NOMO-1 treated with dmso at 0.1 percent for 144 hours (cell line): ENCODE results near the gene CAMK1D.
"Not testable (repeated sequence)": the region's sequence is repeated elsewhere in the genome, so short reads cannot be mapped to it uniquely, and the experiment has no call there.

Experiments used
- DNase-seq: peaks from one replicate; lab custom pipeline; 2025; ENCODE audit not compliant: unreplicated experiment; lab: John Stamatoyannopoulos, UW

CAMK1D gene

DNA sequence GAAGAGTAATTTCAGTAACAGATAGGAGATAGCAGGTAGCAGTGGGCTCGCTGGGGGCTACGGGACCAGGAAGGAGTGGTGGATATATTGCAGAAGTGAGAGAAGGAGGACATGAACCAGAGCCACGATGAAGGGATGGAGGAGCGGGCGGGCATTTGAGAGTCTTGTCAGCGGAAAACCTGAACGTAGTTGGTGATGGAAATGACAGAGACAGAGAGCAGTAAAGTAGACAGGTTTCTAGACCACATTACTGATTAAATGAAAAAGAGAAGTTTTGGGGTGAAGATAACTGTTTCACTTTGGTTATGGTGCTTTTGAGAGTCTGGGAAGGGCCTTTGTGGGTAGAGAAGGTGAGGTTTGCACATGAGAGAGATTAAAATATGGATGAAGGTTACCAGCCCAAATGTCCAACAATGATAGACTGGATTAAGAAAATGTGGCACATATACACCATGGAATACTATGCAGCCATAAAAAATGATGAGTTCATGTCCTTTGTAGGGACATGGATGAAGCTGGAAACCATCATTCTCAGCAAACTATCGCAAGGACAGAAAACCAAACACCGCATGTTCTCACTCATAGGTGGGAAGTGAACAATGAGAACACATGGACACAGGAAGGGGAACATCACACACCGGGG, 196.9 kb downstream of the CAMK1D start:
- DNase-seq, result not testable (repeated sequence)

DNA sequence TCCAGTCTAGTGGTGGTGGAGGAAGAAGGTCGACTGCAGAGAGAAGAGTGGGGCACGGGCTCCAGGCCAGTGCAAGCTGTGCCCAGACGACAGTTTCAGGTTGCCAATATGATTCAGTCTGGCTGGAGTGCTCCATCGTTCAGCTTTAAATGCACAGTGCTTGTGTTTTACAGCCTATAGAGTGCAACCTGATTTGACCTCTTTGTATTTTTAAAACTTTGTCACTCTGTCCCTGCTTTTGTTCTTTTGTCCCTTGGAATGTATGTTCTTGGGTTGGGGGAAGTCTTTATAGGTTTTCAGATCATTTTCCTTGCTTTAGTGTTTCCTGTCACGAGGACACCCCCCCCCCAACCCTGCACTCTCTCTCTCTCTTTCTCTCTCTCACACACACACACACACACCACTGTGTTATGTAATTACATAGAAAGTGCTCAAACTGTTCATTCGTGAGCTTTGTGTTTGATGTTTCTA, 198.0 kb downstream of the CAMK1D start:
- DNase-seq, result no peak

DNA sequence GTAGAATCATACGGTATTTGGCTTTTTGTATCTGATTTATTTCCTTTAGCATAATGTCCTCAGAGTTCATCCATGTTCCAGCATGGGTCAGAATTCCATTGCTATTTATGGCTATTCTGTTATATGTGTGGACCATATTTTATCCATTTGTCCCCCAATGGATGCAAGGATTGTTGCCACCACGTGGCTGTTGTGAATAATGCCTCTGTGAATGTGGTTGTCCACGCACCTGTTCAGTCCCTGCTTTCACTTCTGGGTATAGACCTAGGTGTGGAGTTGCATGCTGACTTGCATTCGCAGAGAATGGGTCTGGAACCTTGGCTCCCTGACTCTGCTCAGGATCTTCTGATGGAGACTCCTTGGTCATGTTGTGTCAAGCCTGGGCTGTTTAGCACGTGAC, 199.9 kb downstream of the CAMK1D start:
- DNase-seq, result no peak

DNA sequence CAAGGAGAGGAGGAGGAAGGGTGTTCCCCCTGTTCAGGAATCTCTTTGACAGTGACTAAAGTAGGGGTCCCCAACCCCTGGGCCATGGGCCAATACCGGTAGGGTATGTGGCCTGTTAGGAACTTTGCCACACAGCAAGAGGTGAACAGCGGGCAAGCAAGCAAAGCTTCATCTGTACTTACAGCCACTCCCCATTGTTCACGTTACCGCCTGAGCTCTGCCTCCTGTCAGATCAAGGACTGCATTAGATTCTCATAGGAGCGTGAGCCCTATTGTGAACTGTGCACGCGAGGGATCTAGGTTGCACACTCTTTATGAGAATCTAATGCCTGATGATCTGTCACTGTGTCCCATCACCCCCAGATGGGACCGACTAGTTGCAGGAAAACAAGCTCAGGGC, 201.6 kb downstream of the CAMK1D start:
- no peak for DNase-seq

DNA sequence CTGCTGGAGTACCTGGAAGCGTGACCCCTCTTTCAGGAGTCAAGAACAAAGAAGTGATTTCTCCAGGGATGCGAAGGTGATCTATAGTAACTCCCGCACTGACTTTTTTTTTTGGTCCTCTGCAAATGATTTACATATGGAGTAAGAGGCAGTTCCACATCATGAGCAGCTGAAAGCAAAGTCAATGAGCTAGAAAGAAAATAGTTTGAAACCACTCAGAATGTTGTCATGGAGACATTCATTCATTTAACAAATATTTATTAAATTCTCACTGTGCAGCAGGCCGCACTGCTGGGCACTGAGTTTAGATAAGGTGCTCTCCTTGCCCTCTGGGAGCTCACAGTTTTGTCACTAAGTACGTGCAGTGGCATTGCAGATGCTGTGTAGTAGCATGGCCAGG, 206.7 kb downstream of the CAMK1D start:
- no peak for DNase-seq

DNA sequence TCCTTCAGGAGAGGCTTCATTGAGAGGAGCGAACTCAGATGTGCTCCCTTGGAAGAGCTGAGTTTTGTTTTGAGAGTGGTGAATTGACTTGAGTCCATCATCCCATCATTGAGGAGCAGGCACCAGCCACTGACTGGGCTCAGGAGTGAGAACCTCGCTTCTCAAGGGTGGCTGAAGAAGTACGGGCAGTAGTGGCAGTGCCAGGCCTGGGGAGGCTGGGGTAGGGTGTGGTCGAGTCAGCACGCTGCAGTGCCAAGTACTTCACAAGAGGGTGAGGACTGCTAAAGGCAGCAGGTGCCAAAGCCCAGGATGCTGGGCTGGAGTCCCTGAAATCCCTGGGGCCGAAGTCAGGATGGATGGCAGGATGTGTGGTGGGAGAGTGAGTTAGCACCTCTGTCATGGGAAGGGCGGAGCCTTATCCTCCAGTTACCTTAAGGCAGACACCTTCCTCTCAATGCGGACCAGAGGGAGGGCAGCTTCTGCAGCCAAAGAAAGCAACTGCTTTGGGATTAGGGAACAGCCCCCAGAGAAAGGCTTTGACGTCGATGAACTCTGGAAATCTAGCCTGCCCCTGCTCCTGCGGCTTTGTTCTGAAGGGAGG, 210.3 kb downstream of the CAMK1D start:
- no peak for DNase-seq

DNA sequence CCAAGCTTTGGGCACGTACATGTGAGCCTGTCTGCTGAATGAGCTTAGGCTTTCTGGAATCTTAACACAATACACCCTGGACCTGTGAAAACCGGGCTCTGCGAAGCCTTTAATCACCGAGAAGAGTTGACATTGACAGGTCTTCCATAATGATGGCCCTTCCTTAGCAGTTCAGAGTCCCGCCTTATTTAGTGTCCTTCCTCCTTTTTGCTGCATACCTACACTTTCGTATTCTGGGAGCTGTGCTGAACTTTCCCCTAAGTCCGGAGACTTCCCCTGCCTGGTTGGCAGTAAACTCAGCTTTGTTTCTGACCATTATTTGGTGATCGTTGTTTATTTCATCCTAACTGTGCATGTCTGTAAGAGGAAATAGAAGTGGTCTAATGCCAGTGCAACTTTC, 212.0 kb downstream of the CAMK1D start:
- no peak for DNase-seq

DNA sequence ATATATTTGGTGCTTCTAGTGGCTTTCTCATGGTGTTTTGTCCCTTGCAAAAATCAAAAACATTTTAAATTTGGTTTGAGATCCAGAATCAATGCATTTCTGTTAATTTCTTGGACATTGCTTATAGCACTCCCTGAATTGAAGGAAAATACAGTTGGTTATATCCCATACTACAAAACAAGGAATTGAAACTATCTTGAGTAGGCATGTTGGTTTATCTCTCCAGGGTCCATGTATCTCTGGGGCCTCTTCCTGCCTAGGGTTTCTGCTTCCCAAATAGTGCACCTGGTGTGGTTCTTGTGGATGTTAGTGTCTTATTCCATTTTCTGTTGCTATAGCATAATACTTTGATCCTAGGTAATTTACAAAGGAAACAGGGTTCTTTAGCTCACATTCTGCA, 212.4 kb downstream of the CAMK1D start:
- no peak for DNase-seq

DNA sequence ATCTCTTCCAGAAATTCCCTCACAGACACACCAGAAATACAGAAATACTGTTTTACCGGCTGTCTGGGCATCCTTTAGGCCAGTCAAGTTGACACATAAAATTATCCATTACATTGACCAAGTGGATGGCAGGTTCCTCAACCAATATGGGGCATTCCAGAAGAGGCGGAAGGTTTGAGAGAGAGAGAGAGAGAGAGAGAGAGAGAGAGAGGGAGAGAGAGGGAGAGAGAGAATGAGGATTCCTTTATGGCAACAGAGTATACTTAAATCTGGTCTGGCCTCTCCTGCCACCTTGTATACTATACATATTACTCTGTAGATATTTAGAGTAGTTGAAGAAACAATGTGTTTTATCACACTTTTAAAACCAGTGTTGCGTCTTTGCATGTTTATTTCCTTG, 214.1 kb downstream of the CAMK1D start:
- DNase-seq, result no peak

DNA sequence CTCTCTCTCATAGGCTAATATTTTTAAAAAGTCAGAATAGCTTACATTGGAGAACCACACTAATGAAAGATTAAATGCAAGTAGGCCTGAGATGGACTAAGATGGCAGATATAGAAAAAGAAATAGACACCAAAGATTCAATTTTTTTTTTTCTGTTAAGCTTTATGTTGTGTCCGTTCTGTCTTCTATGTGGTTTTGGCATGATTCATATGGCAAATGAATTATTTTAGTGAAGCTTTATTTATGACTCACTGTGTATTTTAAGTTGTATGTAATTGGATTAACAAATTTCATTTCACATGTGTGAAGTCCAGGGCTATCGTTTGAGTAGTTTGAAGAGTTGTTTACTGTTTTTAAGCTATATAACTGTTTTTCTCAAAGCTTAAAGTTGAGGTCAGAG, 214.8 kb downstream of the CAMK1D start:
- DNase-seq, result no peak

DNA sequence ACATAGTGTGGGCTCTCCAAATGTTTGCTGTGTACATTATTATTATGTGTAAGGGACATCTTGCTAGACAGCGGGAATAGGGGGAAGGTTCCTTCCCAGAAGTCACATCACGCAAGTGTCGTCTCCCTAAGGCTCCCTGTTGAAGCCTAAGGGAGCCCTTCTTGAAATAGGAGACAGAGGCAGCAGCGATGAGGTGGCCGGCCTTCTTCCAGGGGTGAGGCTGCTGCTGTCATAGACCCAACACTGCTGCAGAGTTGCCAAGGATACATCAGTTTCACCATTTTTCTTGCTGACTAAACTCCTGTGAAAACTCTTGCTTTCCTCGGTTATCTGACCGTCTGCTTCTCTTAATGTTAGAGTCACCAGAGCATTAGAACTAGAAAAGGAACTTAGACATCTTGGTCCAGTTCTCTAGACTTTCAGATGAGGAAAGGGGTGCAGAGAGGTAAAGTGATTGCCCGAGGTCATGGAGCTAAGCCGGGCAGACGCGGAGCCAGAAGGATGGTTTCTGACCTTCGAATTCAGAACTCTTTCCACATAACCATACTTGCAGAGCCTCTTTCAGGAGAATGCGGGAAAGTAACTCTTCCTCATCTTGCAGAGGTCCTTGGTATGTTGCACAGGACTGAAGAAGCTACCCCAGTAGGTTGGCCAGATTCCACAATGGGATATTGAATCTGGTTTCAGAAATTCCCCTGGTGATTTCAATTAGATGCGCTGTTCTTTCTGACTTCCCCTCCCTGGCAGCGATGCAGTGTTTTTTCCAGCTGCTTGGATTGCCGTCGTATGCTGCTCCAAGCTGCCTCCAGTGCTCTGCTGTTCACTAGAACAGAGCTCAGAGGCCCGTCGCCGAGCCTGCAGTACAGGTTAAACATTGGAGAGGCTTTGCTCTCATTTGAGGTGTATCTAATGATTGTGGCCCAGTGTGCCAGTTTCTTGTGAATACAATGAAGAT, 217.1 kb downstream of the CAMK1D start:
- DNase-seq, result no peak

DNA sequence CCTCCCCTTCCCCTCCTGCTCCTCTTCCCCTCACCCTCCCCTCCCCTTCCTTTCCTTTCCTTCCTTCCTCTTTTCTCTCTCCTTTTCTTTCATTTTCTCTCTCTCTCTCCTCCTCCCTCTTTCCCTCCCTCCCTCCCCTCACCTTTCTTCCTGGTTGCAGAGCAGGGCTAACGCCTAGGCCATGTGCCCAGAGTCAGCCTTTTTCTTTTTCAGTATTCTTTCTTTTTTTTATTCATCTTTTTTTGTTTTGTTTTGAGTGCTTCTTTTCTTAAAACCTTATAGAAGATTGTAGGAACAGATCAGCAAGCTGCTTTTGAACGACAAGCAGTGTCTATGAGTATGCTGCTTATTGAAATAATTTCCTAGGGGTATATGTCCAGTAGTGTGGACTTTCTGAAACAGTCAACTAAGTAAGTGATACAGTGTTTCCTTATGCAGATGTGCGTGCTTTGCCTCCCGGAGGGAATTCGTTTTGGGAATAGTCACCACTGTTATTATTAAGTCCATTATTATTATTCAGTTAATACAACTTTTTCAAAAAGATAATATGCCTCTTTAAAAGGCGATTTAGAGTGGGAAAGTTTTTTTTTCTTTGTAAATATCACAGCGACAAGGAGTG, 219.2 kb downstream of the CAMK1D start:
- DNase-seq, result no peak

DNA sequence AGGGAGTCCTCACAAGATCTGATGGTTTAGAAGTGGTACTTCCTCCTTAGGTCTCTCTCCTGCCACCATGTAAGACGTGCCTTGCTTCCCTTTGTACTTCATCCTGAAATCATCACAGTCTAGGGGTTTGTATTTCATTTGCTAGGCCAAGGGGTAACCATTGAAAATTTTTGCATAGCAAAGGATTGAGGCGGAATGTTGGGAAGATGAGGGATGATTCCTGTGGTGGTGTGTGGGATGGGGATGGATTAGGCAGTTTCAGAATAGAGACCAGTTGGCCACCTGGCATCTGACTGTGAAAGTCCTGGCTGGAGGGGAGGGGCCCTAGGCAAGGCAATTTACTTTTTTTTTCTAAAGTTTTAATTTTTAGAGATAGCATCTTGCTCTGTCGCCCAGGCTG, 222.9 kb downstream of the CAMK1D start:
- no peak for DNase-seq

DNA sequence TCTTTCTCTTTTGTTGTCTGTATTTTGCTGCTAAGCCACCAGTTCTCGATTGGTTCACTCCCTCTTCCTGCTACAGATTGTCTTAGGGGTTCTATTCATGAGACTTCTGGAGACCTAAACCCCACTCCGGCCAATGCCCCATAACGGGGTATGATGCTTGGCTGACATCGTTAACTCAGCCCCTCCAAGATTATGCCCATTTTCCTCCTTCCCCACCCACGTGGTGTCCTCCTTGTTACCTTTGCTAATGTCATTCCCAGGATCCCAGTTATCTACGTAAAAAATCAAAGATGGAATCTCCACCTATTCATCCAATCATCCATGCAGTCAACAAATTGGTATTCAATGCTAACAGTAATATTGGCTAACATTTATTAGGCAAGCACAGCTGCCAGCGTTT, 228.3 kb downstream of the CAMK1D start:
- DNase-seq, result no peak

DNA sequence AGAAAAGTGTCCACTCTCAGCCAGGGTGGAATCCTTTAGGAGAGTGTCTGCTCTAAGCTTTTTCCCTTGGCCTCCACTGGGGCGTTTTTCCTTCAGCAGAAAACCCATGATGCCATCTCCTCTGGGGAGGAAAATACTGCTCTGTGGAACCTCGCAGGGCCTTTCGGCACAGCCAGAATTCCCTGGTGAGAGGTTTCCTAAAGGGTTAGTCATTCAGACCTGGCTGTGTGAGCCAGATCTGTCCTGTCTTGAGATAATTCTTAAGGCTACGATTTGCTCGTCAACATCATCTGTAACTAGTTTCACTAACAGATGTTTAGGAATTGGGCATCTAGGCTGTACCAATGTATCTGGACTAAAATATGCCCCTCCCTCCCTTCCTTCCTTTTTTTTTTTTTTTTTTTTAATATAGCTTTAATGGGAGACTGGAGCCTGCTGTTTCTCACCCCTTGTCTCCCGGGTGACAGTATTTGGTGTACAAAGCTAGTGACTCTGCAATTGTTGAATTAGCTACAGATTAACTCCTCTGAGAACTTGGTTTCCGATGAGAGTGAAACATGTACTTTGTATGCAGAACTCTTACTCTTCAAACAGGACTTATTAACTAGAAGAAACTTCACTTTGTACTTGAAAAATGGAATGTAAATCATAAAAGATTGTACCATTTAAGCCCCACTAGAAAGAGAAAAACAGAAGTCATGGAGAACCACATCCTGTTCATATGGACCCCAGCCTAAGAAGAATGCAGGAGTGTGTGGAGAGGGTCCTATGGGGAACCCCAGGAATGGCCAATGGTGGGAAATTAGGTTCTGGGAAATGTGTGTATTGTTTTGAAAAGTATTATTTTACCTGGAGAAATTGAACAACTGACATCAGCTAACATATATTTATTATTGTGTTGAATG, 230.9 kb downstream of the CAMK1D start:
- no peak for DNase-seq

DNA sequence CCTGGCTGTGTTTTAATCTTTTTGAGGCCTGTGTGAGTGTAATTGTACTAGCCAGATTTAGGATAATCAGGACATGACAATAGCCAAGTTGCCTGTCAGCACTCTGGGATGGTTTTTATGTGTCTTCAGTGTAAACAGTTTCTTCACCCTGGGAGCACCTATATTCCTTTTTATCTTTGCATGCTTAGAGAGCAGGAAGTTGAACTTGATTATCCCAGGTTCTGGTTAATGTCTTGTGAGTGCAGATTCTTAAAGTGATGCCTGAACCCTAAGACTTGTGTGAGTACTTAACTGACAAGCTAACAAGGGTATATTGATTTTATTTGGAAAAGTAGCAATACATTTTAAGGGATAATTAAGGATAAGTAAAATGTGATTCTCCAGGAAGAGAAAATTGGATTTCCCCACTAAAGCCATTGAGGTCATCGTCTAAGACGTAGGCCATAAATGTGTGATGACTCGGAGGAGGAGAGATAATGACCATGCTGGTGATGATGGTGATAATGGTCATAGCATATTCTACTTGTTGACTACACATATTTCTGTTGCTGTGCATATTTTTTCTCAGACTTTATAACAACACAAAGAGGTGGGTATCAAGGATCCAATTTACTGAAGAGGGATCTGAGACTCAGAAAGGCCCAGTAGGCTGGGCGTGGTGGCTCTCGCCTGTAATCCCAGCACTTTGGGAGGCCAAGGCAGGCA, 234.7 kb downstream of the CAMK1D start:
- no peak for DNase-seq

DNA sequence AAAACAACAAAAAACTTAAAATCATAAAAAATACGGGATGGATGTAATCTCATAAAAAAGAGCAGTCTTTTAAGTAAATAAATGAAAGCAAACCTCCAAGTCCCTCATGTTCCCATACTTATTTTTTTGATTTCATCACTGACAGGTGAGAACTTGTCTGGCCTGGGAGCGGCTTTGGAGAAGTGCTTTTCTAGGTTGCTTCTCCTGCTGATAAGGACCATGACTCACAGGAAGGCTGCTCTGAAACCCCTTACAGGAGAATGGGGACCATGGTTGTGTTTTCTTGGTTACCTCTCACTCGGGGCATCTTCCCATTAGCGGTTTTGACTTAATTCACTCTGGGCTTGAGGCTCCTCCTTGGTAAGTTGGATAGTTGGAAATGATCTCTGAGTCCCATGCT, 237.4 kb downstream of the CAMK1D start:
- no peak for DNase-seq

DNA sequence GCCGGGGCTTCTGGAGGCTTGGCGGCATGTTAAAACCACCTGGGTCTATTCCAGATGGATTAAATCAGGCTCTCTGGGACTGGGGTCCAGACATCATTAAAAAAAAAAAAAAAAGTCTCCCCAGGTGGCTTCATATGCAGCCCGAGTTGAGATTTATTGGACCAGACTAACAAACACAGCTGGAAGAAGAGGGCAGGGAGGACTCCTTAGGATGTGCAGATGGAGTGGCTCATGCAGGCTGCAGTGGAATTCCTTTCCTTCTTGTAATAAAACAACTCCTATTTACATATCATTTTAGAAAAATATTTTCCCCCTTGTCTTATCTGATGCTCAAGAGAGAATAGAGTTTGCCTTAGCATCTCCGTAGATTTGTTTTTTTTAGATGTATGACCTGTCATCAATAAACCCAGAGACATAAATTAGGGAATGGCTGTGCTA, 238.1 kb downstream of the CAMK1D start:
- no peak for DNase-seq

DNA sequence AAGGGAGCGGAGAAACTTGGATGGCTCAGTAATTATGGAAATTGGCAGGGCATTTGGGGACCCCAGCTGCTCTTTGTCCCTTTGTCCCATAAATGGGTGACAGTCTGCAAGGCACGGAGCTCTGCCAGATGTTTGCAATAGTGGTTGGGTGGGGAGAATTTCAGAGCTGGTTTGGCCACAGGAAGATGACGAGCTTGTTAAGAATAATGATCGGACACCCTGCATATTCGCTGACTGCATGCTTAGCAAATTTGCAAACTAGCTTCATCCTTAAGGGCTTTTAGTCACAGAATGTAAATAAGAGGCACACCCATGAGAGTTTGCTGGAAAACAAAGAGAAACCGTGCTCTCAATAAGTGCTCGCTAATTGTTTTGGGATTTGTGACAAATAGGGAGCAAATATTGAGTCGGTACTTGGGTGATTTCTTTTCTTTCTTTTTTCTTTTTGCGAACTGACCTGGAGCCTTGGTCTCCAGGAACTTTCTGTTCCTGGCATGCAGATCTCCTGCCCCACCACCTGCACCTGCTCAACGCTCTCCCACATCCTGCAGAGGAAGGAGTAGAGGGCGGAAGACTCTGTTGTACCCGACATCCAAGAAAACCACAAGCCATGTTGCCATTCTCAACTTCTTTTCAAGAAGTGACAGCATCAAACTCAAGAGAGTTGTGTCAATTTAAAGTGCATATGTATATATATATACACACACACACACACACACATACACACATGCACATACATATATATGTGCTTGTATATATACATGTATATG, 238.9 kb downstream of the CAMK1D start:
- no peak for DNase-seq
